Ascending aorta (tissue), 2 donors: ENCODE data around the gene CCDC9. TPM values are rescaled to one million over a fixed set of nuclear protein-coding genes. Genes with fewer than 3 reads are reported as not detected.
"Not testable (repeated sequence)": the region's sequence is repeated elsewhere in the genome, so short reads cannot be mapped to it uniquely, and the experiment has no call there.

Experiments used
- DNase-seq, 2 donors: peaks; one replicate each; pipeline ENCODE4 v3.0.0-alpha.2; 2019; ENCODE audit warnings: low spot score in 2 of 2
- H3K27ac ChIP-seq, 2 donors: fragments of 200-600 bp; sonication (generic); one replicate each; pipeline ENCODE4 v1.5.1; 2016 to 2017; ENCODE audit warnings: mild to moderate bottlenecking in 1 of 2
- H3K27me3 ChIP-seq: fragments of 200-600 bp; sonication (generic); one replicate; pipeline ENCODE4 v1.5.1; 2017
- H3K36me3 ChIP-seq, 2 donors: fragments of 200-600 bp; sonication (generic); one replicate each; pipeline ENCODE4 v1.5.1; 2016
- H3K4me1 ChIP-seq, 2 donors: fragments of 200-600 bp; sonication (generic); one replicate each; pipeline ENCODE4 v1.5.1; 2016 to 2017; ENCODE audit warnings: mild to moderate bottlenecking in 1 of 2
- H3K4me3 ChIP-seq, 2 donors: fragments of 200-600 bp; sonication (generic); one replicate each; pipeline ENCODE4 v1.5.1; 2016 to 2017; ENCODE audit warnings: mild to moderate bottlenecking in 1 of 2
- H3K9me3 ChIP-seq, 2 donors: fragments of 200-600 bp; sonication (generic); one replicate each; pipeline ENCODE4 v1.5.1; 2016
- intact Hi-C: fragments of 100-400 bp; cut with DNase I; formaldehyde crosslinking; loops from one replicate; pipeline ENCODE4 v1.15.1; 2023
- total RNA-seq: library from RNA; depleted of rRNA; stranded (reverse); fragments of >200 nt; gene quantifications from one replicate; pipeline ENCODE4 v1.1.0, GENCODE V29; 2016
- TF ChIP-seq, protein P1 (sequence below), 3 experiments: fragments of 200-600 bp in 2 of 3; fragments of 450-650 bp in 1 of 3; sonication (generic) in 2 of 3; IDR thresholded peaks; one replicate each; pipeline ENCODE4 v1.5.1; 2016 to 2019; ENCODE audit warnings: antibody characterized with exemption in 3 of 3, mild to moderate bottlenecking in 1 of 3, moderate library complexity in 1 of 3

The CCDC9 gene
- total RNA-seq, 1 donor from 2014 or later, result 45.3 TPM

DNA sequence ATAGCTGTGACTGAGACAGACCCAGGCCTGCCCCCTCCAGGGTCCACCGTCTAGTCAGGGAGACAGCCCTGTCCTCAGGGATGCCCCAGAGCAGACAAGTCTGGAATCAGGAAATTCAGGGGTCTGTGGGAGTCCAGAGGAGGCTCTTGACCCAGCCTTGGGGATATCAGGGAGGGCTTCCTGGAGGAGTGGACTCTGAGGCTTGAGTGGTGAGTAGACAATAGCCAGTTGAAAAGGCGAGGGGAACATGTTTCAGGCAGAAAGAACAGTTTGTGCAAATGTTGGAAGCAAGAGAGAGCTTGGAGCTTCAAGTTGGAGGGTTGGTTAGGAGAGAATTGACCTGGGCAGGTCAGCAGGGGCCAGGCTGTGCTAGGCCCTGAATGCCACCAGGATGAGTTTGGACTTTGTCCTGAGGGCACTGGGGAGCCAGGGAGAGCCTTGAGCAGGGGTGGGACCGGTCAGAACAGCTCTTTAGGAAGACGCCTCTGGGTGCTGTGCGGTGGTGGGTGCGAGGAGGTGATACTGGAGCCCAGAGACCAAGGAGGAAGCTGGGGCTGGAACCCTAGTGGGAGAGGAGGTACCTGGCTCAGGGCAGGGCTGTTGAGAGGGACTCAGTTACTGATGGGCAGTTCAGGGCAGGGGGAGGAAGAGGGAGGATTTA, 2.7 kb downstream of the CCDC9 start:
- Histone ChIP-seq H3K4me1 (peaks cover 0 to 29% of the 10 kb centered on the region in 2 donors), H3K27ac (peak overlapping the region; percentile 96 to 98), H3K4me3 (peak overlapping the region in 1 of 2 donors; percentile 72), H3K27me3 (no peaks in the 10 kb centered on the region), H3K36me3 (peaks cover 37 to 58% of the 10 kb centered on the region in 2 donors), H3K9me3 (no peaks in the 10 kb centered on the region)
- intact Hi-C loops, result no loop called here
- no peak for DNase-seq
- TF ChIP-seq, protein P1, sequence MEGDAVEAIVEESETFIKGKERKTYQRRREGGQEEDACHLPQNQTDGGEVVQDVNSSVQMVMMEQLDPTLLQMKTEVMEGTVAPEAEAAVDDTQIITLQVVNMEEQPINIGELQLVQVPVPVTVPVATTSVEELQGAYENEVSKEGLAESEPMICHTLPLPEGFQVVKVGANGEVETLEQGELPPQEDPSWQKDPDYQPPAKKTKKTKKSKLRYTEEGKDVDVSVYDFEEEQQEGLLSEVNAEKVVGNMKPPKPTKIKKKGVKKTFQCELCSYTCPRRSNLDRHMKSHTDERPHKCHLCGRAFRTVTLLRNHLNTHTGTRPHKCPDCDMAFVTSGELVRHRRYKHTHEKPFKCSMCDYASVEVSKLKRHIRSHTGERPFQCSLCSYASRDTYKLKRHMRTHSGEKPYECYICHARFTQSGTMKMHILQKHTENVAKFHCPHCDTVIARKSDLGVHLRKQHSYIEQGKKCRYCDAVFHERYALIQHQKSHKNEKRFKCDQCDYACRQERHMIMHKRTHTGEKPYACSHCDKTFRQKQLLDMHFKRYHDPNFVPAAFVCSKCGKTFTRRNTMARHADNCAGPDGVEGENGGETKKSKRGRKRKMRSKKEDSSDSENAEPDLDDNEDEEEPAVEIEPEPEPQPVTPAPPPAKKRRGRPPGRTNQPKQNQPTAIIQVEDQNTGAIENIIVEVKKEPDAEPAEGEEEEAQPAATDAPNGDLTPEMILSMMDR (IDR thresholded peaks at IDR 0.05), result no peak

GRCh38 chr19:47260476-47260875, 4.2 kb downstream of the CCDC9 start:
- peaks cover 50 to 71% of the 10 kb centered on the region in 2 donors for H3K36me3 ChIP-seq
- no peaks in the 10 kb centered on the region for H3K9me3 ChIP-seq
- intact Hi-C loops, result no loop called here
- H3K4me1 ChIP-seq, result peaks cover 0 to 28% of the 10 kb centered on the region in 2 donors
- no peaks in the 10 kb centered on the region for H3K27me3 ChIP-seq
- DNase-seq, result no peak
- H3K27ac ChIP-seq, result no peak overlapping the region
- TF ChIP-seq, protein P1 (IDR thresholded peaks at IDR 0.05), result no peak
- no peak overlapping the region for H3K4me3 ChIP-seq

GRCh38 chr19:47261946-47262793, 5.8 kb downstream of the CCDC9 start:
- H3K4me3 ChIP-seq, H3K27ac ChIP-seq, H3K27me3 ChIP-seq, intact Hi-C loops, DNase-seq, H3K9me3 ChIP-seq: not testable (repeated sequence)
- Histone ChIP-seq H3K36me3 (peaks cover 65 to 84% of the 10 kb centered on the region in 2 donors), H3K4me1 (peaks cover 0 to 22% of the 10 kb centered on the region in 2 donors)

DNA sequence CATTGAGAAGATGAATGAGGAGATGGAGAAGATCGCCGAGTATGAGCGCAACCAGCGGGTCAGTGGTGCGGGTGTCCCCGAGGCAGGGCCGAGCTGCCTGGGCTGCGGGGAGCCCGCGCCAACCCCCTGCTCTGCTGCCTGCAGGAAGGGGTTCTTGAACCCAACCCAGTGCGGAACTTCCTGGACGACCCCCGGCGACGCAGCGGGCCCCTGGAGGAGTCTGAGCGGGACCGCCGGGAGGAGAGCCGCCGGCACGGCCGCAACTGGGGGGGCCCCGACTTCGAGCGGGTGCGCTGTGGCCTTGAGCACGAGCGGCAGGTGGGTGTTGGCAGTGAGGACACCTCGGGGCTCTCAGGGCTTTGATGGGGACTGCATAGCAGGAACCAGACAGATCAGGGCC, 8.3 kb downstream of the CCDC9 start:
- Histone ChIP-seq H3K27ac (no peak overlapping the region), H3K9me3 (no peaks in the 10 kb centered on the region), H3K36me3 (peaks cover 66 to 85% of the 10 kb centered on the region in 2 donors), H3K27me3 (no peaks in the 10 kb centered on the region), H3K4me3 (no peak overlapping the region), H3K4me1 (peaks cover 0 to 2% of the 10 kb centered on the region in 2 donors)
- no peak for DNase-seq
- intact Hi-C loops, result no loop called here
- TF ChIP-seq, protein P1 (IDR thresholded peaks at IDR 0.05), result no peak

DNA sequence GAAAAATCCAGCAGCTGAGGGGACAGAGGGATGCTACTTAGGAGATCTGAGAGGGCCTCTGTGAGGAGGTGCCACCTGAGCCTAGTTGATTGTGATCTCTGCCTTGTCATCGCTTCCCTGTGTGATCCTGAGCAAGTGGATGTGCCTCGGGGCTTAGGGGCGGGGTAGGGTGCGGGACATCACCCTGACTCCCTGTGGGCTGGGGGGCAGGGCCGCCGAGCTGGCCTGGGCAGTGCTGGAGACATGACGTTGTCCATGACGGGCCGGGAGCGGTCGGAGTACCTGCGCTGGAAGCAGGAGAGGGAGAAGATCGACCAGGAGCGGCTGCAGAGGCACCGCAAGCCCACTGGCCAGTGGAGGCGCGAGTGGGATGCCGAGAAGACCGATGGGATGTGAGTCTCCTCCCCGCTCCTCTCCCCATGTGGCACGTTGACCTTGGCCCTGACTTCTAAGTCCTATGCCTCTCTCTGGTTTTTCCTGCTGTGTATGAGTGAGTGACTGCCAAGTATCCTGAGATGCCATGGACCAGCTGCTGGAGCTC, 10.1 kb downstream of the CCDC9 start:
- intact Hi-C loops, result no loop called here
- H3K4me1 ChIP-seq, result no peaks in the 10 kb centered on the region
- TF ChIP-seq, protein P1 (IDR thresholded peaks at IDR 0.05), result no peak
- H3K27ac ChIP-seq, result no peak overlapping the region
- no peak for DNase-seq
- no peak overlapping the region for H3K4me3 ChIP-seq
- H3K9me3 ChIP-seq, result no peaks in the 10 kb centered on the region
- no peaks in the 10 kb centered on the region for H3K27me3 ChIP-seq
- H3K36me3 ChIP-seq, result peaks cover 57 to 85% of the 10 kb centered on the region in 2 donors

DNA sequence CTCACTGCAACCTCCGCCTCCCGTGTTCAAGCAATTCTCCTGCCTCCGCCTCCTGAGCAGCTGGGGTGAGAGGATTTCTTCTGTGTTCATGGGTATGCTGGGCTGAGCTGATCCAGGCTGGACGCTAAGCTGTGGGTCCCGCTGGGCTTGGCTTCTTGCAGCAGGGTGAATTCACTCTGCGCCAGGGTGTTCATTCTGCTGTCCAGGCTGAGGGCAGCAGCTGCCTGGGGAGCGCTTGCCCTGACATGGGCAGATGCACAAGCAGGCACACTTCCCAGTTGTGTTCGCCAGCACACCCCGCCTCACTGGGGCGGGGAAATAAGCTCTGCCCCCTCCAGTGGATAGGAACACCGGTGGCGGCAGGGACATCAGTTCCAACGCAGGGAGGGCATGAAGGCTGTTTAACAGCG, 11.0 kb downstream of the CCDC9 start:
- Histone ChIP-seq H3K4me3 (no peak overlapping the region), H3K27me3 (no peaks in the 10 kb centered on the region), H3K4me1 (peaks cover 0 to under 1% of the 10 kb centered on the region in 2 donors), H3K9me3 (no peaks in the 10 kb centered on the region), H3K27ac (no peak overlapping the region), H3K36me3 (peaks cover 58 to 82% of the 10 kb centered on the region in 2 donors)
- DNase-seq, result no peak
- intact Hi-C loops, result no loop called here
- TF ChIP-seq, protein P1 (IDR thresholded peaks at IDR 0.05), result no peak
